Glutamatergic neuron (in vitro differentiated cells): ENCODE measurements around the gene NEO1. TPM values are rescaled to one million over a fixed set of nuclear protein-coding genes. Genes with fewer than 3 reads are reported as not detected.

ENCODE experiments used
- DNase-seq: peaks from one replicate; pipeline ENCODE4 v3.0.0; 2022
- H3K27ac Mint-ChIP-seq: one replicate; pipeline ENCODE4 v1.8.0; 2020; ENCODE audit warnings: mild to moderate bottlenecking, mixed read lengths, inconsistent platforms; ENCODE audit not compliant: unreplicated experiment
- H3K27me3 Mint-ChIP-seq: one replicate; pipeline ENCODE4 v1.8.0; 2020; ENCODE audit warnings: mild to moderate bottlenecking, moderate library complexity, mixed read lengths, inconsistent platforms; ENCODE audit not compliant: unreplicated experiment
- H3K36me3 Mint-ChIP-seq: one replicate; pipeline ENCODE4 v1.8.0; 2020; ENCODE audit warnings: mild to moderate bottlenecking, mixed read lengths, inconsistent platforms; ENCODE audit not compliant: unreplicated experiment
- H3K4me1 Mint-ChIP-seq: one replicate; pipeline ENCODE4 v1.8.0; 2020; ENCODE audit warnings: mild to moderate bottlenecking, low read depth, mixed read lengths, inconsistent platforms; ENCODE audit not compliant: unreplicated experiment
- H3K4me3 Mint-ChIP-seq: one replicate; pipeline ENCODE4 v1.8.0; 2020; ENCODE audit warnings: mild to moderate bottlenecking, mixed read lengths, inconsistent platforms; ENCODE audit not compliant: unreplicated experiment
- H3K9me3 Mint-ChIP-seq: one replicate; pipeline ENCODE4 v1.8.0; 2020; ENCODE audit warnings: mild to moderate bottlenecking, moderate library complexity, mixed read lengths, inconsistent platforms; ENCODE audit not compliant: unreplicated experiment
- total RNA-seq: library from RNA; stranded (reverse); fragmentation: NEBNext Ultra II Directional; extraction: Animal tissue kit (Norgen Biotek cat#: 25700); gene quantifications from one replicate; pipeline ENCODE4 v1.2.1, GENCODE V29; 2021; ENCODE audit not compliant: unreplicated experiment
- TF ChIP-seq, protein P1 (sequence below): fragments of 200-600 bp; sonication (generic); IDR thresholded peaks from one replicate; pipeline ENCODE4 v1.5.0; 2021; ENCODE audit not compliant: partially characterized antibody, unreplicated experiment

Gene NEO1
- total RNA-seq, 1 donor from 2014 or later, result 157 TPM

DNA sequence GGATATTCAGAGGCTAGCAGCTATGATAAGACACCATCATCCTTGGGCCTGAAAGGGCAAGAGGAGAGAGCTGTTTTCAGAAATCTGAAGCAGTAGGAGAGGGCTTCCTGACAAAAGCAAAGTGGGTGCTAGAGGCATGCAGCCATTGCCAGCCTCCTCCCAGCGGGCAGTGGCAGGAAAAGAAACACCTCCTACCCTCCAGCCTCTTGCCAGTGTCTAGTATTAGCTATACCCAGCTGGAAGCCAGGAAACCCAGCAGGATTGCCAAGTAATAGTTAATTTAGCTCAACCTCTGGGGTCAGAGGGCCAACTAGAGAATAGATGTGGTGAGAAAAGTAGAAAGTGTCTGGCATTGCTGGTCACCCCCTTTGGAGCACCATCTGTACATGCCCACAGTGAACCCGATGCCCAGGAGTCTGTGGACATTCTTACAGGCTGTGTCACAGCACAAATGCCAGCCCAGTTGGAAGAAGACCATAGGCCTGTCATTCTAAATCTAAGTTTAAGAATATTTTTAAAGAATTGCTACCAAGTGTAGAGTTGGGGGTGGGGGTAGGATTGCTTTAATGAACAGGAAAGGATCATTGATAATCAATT, 231.2 kb downstream of the NEO1 start:
- Mint-ChIP-seq H3K36me3 (no peaks in the 10 kb centered on the region), H3K4me1 (peaks cover 10% of the 10 kb centered on the region), H3K4me3 (peak overlapping the region; percentile 47), H3K27me3 (peaks cover 2% of the 10 kb centered on the region), H3K9me3 (peaks cover 2% of the 10 kb centered on the region), H3K27ac (no peak overlapping the region)
- TF ChIP-seq, protein P1, sequence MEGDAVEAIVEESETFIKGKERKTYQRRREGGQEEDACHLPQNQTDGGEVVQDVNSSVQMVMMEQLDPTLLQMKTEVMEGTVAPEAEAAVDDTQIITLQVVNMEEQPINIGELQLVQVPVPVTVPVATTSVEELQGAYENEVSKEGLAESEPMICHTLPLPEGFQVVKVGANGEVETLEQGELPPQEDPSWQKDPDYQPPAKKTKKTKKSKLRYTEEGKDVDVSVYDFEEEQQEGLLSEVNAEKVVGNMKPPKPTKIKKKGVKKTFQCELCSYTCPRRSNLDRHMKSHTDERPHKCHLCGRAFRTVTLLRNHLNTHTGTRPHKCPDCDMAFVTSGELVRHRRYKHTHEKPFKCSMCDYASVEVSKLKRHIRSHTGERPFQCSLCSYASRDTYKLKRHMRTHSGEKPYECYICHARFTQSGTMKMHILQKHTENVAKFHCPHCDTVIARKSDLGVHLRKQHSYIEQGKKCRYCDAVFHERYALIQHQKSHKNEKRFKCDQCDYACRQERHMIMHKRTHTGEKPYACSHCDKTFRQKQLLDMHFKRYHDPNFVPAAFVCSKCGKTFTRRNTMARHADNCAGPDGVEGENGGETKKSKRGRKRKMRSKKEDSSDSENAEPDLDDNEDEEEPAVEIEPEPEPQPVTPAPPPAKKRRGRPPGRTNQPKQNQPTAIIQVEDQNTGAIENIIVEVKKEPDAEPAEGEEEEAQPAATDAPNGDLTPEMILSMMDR, result no peak
- no peak for DNase-seq

DNA sequence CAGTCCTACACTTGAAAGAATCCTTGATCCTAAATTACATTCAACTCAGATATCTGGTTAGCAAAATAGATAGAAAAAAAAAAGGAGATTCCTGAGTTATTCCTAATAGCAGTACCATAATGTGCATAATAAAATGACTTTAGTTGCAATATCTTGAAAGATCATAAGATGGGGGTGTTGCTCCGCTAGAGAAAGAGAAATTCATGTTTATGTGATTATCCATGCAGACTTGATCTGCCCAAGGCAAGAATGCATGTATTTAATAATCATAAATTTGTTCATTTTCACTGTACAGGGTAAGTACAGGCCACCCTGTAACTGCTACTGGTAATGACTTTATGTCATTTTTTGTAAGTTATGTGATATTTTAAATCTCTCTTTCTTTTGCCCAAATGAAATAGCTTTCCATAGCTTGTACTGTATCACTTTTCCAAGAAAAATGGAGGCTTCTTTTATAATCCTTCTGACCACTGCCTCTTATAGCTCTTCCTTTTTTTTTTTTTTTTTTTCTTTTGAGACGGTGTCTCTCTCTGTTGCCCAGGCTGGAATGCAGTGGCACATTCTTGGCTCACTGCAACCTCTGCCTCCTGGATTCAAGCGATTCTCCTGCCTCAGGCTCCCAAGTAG, 231.9 kb downstream of the NEO1 start:
- Mint-ChIP-seq H3K36me3 (peaks cover 3% of the 10 kb centered on the region), H3K4me1 (peaks cover 10% of the 10 kb centered on the region), H3K27ac (no peak overlapping the region), H3K4me3 (no peak overlapping the region), H3K27me3 (peaks cover 2% of the 10 kb centered on the region), H3K9me3 (peaks cover 2% of the 10 kb centered on the region)
- TF ChIP-seq, protein P1, result no peak
- no peak for DNase-seq

DNA sequence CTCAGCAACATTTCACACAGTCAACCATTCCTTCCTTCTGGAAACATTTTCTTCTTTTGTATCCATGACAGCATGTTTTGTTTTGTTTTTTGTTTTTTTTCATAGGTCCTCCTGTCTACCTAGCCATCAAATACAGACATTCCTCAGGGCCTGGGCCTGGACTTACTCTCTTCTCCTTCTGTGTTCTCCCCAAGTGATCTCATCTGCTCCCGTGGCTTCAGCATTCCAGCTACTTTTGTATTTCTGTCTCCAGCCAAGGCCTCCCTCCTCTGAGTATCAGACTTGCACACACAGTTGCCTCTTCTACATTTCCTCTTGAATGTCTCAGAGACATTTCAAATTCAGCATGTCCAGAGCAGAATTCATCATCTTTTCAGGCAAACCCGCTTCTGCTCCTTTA, 234.0 kb downstream of the NEO1 start:
- peaks cover 2% of the 10 kb centered on the region for H3K9me3 Mint-ChIP-seq
- H3K36me3 Mint-ChIP-seq, result peaks cover 5% of the 10 kb centered on the region
- H3K27me3 Mint-ChIP-seq, result peaks cover 2% of the 10 kb centered on the region
- no peak overlapping the region for H3K4me3 Mint-ChIP-seq
- DNase-seq, result no peak
- H3K4me1 Mint-ChIP-seq, result peaks cover 10% of the 10 kb centered on the region
- no peak overlapping the region for H3K27ac Mint-ChIP-seq
- TF ChIP-seq, protein P1, result no peak

DNA sequence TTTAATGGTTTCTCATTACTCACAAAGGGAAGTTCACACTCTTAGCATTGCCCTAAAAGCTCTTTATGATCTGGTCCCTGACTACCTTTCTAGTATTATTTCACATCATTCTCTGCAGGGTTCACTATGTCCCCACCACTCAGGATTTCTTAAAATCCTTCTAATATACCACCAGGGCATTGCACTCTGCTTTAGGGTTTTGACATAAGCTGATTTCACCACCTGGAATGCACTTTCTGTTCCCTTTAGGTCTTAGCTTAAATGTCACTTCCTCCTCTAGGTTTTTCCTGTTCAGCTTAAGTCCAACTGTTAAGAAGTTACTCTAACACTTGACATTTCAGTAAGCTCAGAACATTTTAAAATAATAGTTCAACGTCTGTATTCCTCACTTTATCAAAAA, 234.8 kb downstream of the NEO1 start:
- no peak for DNase-seq
- no peak overlapping the region for H3K27ac Mint-ChIP-seq
- H3K36me3 Mint-ChIP-seq, result peaks cover 5% of the 10 kb centered on the region
- peaks cover 10% of the 10 kb centered on the region for H3K4me1 Mint-ChIP-seq
- peaks cover 2% of the 10 kb centered on the region for H3K27me3 Mint-ChIP-seq
- no peak overlapping the region for H3K4me3 Mint-ChIP-seq
- TF ChIP-seq, protein P1, result no peak
- H3K9me3 Mint-ChIP-seq, result peaks cover 2% of the 10 kb centered on the region

DNA sequence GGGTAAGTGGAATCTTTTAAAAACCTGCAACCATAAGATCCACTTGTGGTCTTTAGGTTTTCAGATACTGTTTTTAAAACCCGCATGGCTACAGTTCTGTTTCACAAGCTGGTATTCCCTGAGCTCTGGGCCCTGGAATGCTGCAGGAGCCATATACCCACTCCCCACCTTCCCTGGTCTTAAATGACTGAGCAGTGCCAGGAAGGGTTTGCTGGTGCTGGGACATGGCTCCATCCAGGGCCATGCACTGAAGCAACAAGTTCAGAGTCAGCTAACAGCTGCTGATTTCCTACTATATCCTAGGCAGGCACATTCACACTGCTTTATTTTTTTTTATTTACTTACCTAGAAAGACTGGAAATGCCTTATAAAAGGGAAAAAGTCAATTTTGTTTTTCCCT, 239.2 kb downstream of the NEO1 start:
- Mint-ChIP-seq H3K9me3 (no peaks in the 10 kb centered on the region), H3K4me1 (no peaks in the 10 kb centered on the region), H3K36me3 (peaks cover 5% of the 10 kb centered on the region), H3K27me3 (no peaks in the 10 kb centered on the region), H3K27ac (no peak overlapping the region), H3K4me3 (no peak overlapping the region)
- TF ChIP-seq, protein P1, result no peak
- no peak for DNase-seq
